Omental fat pad (tissue), 4 donors: Measurements from ENCODE around the gene OSMR. TPM values are rescaled to one million over a fixed set of nuclear protein-coding genes. Genes with fewer than 3 reads are reported as not detected.

Source experiments
- ATAC-seq: fragments of 150-250 bp; one replicate; pipeline ENCODE4 v1.9.1; 2016; ENCODE audit warnings: mild to moderate bottlenecking, moderate library complexity; ENCODE audit not compliant: low FRiP score
- DNase-seq: peaks from one replicate; pipeline ENCODE4 v3.0.0-alpha.2; 2019; ENCODE audit warnings: low spot score
- total RNA-seq, 4 donors: library from RNA; depleted of rRNA; stranded (reverse); fragments of >200 nt; gene quantifications; one replicate each; pipeline ENCODE4 v1.1.0, GENCODE V29; 2016
- TF ChIP-seq, protein P1 (sequence below), 3 donors: fragments of 450-650 bp; IDR thresholded peaks; one replicate each; pipeline ENCODE4 v1.5.1; 2016 to 2017; ENCODE audit warnings: antibody characterized with exemption in 3 of 3, mild to moderate bottlenecking in 3 of 3, moderate library complexity in 2 of 3

The OSMR gene
- total RNA-seq, 4 donors from 2014 or later = 51.7 to 180 (median 108) TPM

DNA sequence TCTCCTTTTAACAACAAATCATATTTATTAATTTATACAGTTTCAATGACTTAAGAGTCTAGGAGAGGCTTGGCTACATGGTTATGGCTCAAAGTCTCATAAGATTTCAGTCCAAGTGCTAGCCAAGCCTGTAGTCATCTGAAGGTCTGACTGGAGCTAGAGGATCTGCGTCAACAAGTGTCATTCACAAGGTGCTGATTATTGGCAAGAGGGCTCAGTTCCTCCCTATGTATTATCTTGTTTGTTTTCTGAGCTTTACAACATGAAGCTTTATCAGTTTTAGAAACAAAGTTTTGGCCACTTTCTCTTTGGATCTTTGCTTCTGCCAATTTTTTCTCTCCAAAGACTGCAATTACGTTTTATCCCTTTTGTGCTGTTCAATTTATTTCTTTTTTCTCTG lies 133.7 kb downstream of the OSMR start:
- no peak for DNase-seq
- TF ChIP-seq, protein P1, sequence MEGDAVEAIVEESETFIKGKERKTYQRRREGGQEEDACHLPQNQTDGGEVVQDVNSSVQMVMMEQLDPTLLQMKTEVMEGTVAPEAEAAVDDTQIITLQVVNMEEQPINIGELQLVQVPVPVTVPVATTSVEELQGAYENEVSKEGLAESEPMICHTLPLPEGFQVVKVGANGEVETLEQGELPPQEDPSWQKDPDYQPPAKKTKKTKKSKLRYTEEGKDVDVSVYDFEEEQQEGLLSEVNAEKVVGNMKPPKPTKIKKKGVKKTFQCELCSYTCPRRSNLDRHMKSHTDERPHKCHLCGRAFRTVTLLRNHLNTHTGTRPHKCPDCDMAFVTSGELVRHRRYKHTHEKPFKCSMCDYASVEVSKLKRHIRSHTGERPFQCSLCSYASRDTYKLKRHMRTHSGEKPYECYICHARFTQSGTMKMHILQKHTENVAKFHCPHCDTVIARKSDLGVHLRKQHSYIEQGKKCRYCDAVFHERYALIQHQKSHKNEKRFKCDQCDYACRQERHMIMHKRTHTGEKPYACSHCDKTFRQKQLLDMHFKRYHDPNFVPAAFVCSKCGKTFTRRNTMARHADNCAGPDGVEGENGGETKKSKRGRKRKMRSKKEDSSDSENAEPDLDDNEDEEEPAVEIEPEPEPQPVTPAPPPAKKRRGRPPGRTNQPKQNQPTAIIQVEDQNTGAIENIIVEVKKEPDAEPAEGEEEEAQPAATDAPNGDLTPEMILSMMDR (IDR thresholded peaks at IDR 0.05) = no peak
- ATAC-seq = no peak

Other genes with a start within 250 kb of the OSMR start
- 10 to 100 TPM; 20.4 to 47.1 (median 32.2) TPM for gene RICTOR, start 228.4 kb downstream of the OSMR start, total RNA-seq